ENCODE data around the gene RBMS1.

The RBMS1 gene

DNA sequence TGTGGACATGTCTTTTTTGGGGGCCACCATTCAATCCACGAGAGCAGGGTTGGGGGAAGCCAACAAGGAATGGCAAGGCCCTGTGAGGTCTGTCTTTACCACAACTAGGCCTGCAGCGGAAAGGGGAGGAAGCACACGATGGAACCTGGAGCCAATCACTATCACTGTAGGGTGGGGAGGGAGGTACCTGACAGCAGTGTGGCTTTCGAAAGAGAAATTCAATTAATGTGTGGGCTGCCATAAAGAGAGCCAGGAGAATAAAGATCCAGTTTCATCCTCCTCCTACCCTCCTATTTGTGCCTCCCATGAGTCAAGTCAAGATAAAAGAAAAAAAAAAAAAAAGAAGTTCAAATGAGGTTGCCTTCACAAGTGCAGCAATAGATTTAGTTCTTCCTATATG, 18.9 kb upstream of the RBMS1 start:
- H3K4me3 ChIP-seq (ENCODE audit: low read length) = no peak overlapping the region
- TF ChIP-seq ZNF274 (IDR thresholded peaks at IDR 0.05; ENCODE audit: low read depth, low read length) = no peak

- H3K4me3 ChIP-seq (ENCODE audit: low read length) = no peak overlapping the region
- no peak for TF ChIP-seq ZNF274 (IDR thresholded peaks at IDR 0.05; ENCODE audit: low read depth, low read length)
Observed at GRCh38 chr2:160510617-160511016, 17.0 kb upstream of the RBMS1 start.

GRCh38 chr2:160509016-160509415, 15.4 kb upstream of the RBMS1 start:
- TF ChIP-seq ZNF274 (IDR thresholded peaks at IDR 0.05; ENCODE audit: low read depth, low read length) = no peak
- no peak overlapping the region for H3K4me3 ChIP-seq (ENCODE audit: low read length)

- no peak overlapping the region for H3K4me3 ChIP-seq (ENCODE audit: low read length)
- no peak for TF ChIP-seq ZNF274 (IDR thresholded peaks at IDR 0.05; ENCODE audit: low read depth, low read length)
Observed at GRCh38 chr2:160507464-160507863, 13.9 kb upstream of the RBMS1 start.

DNA sequence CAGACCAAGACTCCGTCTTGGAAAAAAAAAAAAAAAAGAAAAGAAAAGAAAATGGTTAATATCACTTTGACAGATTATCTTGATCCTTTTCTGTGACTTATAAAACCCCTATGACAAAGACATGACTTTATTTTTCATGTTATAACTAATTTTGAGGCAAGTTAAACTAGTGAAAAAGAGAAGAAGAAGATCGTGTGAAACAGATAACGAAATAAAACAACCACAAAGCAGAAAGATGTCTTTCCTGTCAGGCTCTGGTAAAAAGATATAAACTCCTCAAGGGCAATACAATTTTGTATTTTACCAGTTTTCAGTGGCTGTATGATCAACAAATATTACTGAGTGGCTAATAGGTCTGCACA, 13.4 kb upstream of the RBMS1 start:
- TF ChIP-seq ZNF274 (IDR thresholded peaks at IDR 0.05; ENCODE audit: low read depth, low read length) = no peak

GRCh38 chr2:160506371-160507045, 12.9 kb upstream of the RBMS1 start:
- H3K4me3 ChIP-seq (ENCODE audit: low read length) = no peak overlapping the region
- no peak for TF ChIP-seq ZNF274 (IDR thresholded peaks at IDR 0.05; ENCODE audit: low read depth, low read length)

More for the DNA sequence above, 13.4 kb upstream of the RBMS1 start:
- no peak overlapping the region for H3K4me3 ChIP-seq (ENCODE audit: low read length)

DNA sequence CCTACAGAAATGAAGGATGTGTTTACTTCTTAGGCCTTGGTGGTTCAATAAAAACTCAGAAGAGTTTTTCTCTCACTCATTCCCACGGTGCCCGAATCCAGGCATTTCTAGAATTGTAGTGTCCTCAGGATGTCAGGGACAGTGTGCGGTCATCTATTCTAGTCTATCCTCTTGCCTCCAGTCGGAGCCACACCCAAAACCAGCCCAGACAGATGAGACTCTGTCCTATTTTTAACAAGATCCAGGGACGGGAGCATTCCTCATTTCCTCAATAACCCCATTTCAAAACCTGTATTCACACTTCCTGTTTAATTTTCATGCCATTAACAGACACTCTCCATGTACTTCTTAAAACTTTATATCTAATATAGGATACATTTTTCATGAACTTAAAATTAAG, 11.6 kb upstream of the RBMS1 start:
- TF ChIP-seq ZNF274 (IDR thresholded peaks at IDR 0.05; ENCODE audit: low read depth, low read length) = no peak
- H3K4me3 ChIP-seq (ENCODE audit: low read length) = no peak overlapping the region

GRCh38 chr2:160502478-160502877, 8.9 kb upstream of the RBMS1 start:
- no peak for TF ChIP-seq ZNF274 (IDR thresholded peaks at IDR 0.05; ENCODE audit: low read depth, low read length)
- no peak overlapping the region for H3K4me3 ChIP-seq (ENCODE audit: low read length)

DNA sequence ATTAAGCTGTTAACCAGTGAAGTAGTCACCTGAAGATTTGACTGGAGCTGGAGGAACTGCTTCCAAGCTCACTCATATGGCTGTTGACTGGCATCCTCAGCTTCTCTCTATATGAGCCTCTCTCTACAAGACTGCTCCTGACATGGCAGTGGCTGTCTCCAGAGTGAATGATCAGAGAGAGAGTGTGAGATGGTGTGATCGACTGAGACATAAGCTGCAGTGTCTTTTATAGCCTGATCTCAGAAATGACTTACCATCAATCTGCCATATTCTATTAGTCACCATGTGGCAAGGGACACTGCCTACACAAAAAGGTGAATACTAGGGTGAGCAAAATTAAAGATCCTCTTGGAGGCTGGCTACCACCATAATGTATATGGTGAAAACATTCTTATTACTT, 7.8 kb upstream of the RBMS1 start:
- no peak overlapping the region for H3K4me3 ChIP-seq (ENCODE audit: low read length)
- no peak for TF ChIP-seq ZNF274 (IDR thresholded peaks at IDR 0.05; ENCODE audit: low read depth, low read length)

DNA sequence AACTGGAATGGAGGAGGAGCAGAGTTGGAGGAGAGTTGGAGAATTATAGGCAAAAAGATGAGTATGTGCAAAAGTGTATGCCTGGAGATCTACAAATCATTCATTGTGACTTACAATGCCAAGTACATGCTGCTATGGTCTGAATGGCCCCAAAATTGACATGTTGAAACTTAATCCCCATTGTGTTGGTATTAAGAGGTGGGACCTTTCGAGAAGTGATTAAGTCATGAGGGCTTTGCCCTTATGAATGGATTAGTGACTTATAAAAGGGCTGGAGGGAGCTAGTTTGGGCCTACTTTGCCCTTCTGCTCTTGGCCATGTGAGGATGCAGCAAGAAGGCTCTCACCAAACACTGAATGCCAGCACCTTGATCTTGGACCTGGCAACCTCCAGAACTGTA, 6.3 kb upstream of the RBMS1 start:
- H3K4me3 ChIP-seq (ENCODE audit: low read length) = no peak overlapping the region
- TF ChIP-seq ZNF274 (IDR thresholded peaks at IDR 0.05; ENCODE audit: low read depth, low read length) = no peak

DNA sequence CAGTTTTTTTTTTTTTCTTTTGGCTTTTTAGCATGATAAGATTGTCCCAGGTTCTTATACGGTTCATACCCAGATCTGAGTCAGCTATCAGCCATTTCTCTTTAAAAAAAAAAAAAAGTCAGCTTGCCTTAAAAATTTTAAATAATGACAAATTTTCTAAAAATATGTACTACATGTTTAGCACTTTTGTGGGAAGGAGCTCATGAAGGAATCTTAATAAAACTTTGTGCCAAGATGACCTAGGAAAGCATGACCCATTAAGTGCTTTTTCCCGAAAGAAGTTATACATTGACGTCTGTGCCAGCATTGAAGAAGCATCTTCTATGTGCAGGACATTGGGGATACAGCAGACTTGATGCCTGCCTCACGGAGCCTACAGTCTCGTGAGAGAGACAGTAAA, 4.5 kb upstream of the RBMS1 start:
- no peak overlapping the region for H3K4me3 ChIP-seq (ENCODE audit: low read length)
- no peak for TF ChIP-seq ZNF274 (IDR thresholded peaks at IDR 0.05; ENCODE audit: low read depth, low read length)

GRCh38 chr2:160494201-160494644, 616 bp upstream of the RBMS1 start:
- TF ChIP-seq ZNF274 (IDR thresholded peaks at IDR 0.05; ENCODE audit: low read depth, low read length) = no peak
- no peak overlapping the region for H3K4me3 ChIP-seq (ENCODE audit: low read length)

GRCh38 chr2:160492401-160493226, 993 bp downstream of the RBMS1 start:
- TF ChIP-seq ZNF274 (IDR thresholded peaks at IDR 0.05; ENCODE audit: low read depth, low read length) = no peak
- peak overlapping the region; percentile 65 for H3K4me3 ChIP-seq (ENCODE audit: low read length)

DNA sequence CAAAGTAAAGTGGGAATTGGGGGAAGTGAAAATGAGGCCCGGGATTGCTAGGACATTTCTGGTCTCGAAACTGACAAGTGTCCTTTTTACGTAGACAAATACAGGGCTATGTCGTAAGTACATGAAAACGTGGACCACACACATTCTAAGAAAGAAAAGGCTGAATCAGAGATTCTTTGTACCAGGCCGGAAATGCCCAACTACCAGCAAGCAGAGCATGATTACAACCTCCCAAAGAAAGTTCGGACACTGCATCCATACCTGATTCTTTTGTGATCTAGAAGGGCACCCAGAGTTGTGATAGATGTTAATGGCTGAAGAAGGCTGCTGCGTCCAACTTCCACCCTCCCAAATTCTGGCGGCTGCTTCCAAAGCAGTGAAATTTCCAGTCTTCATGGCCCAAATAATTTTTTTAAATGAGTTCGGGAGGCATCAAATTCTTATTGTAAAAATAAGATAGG, 1.7 kb downstream of the RBMS1 start:
- no peak for TF ChIP-seq ZNF274 (IDR thresholded peaks at IDR 0.05; ENCODE audit: low read depth, low read length)
- H3K4me3 ChIP-seq (ENCODE audit: low read length) = peak overlapping the region; percentile 65; the same call in 1 of the 2 replicates
